Smooth muscle cell (in vitro differentiated cells): ENCODE measurements around the gene KRT3. TPM values are rescaled to one million over a fixed set of nuclear protein-coding genes. Genes with fewer than 3 reads are reported as not detected.

ENCODE experiments used
- DNase-seq: peaks from one replicate; lab custom pipeline; 2025; ENCODE audit not compliant: unreplicated experiment; lab: John Stamatoyannopoulos, UW
- H2AFZ ChIP-seq: fragments of 200-600 bp; sonication (generic); 2 replicates; pipeline ENCODE4 v1.6.0; 2016; ENCODE audit warnings: antibody characterized with exemption, low read depth, mild to moderate bottlenecking
- H3F3A ChIP-seq: fragments of 200-600 bp; sonication (generic); 2 replicates; pipeline ENCODE4 v1.6.0; 2017; ENCODE audit warnings: antibody characterized with exemption, low read depth
- H3K27ac ChIP-seq: fragments of 200-600 bp; sonication (generic); 2 replicates; pipeline ENCODE4 v1.5.1; 2016; ENCODE audit warnings: low read depth, mild to moderate bottlenecking
- H3K27me3 ChIP-seq: fragments of 200-600 bp; sonication (generic); 2 replicates; pipeline ENCODE4 v1.6.1; 2016; ENCODE audit warnings: low read depth, mild to moderate bottlenecking
- H3K36me3 ChIP-seq: fragments of 200-600 bp; sonication (generic); 2 replicates; pipeline ENCODE4 v1.5.1; 2016; ENCODE audit warnings: low read depth
- H3K4me1 ChIP-seq: fragments of 200-600 bp; sonication (generic); 2 replicates; pipeline ENCODE4 v1.5.1; 2016; ENCODE audit warnings: low read depth
- H3K4me2 ChIP-seq: fragments of 200-600 bp; sonication (generic); 2 replicates; pipeline ENCODE4 v1.6.0; 2016; ENCODE audit warnings: mild to moderate bottlenecking
- H3K4me3 ChIP-seq: fragments of 200-600 bp; sonication (generic); 2 replicates; pipeline ENCODE4 v1.5.1; 2016; ENCODE audit warnings: mild to moderate bottlenecking
- H3K79me2 ChIP-seq: fragments of 200-600 bp; sonication (generic); 2 replicates; pipeline ENCODE4 v1.6.0; 2016; ENCODE audit warnings: low read depth, mild to moderate bottlenecking
- H3K9ac ChIP-seq: fragments of 200-600 bp; sonication (generic); 2 replicates; pipeline ENCODE4 v1.6.0; 2016; ENCODE audit warnings: low read depth
- H3K9me3 ChIP-seq: fragments of 200-600 bp; sonication (generic); replicated peaks from 2 replicates; pipeline ENCODE4 v1.5.1; 2016; ENCODE audit warnings: low read depth
- H4K20me1 ChIP-seq: fragments of 200-600 bp; sonication (generic); 2 replicates; pipeline ENCODE4 v1.6.0; 2016; ENCODE audit warnings: low read depth
- WGBS: methylation state at CpG from one replicate; pipeline ENCODE4 v1.1.7; 2016; ENCODE audit warnings: low lambda C conversion rate; 5-methylcytosine and 5-hydroxymethylcytosine counted together
- polyA plus RNA-seq: library from polyadenylated mRNA; unstranded; fragments of >200 nt; fragmentation: Nextera tagmentation; extraction: Ambion mirVana; gene quantifications from 2 replicates; pipeline ENCODE4 v1.2.1, GENCODE V29; 2016
- total RNA-seq: library from RNA; depleted of rRNA; stranded (reverse); fragments of >200 nt; gene quantifications from 2 replicates; pipeline ENCODE4 v1.2.3, GENCODE V29; 2014
- TF ChIP-seq, protein P1 (sequence below): fragments of 200-600 bp; sonication (generic); IDR thresholded peaks from 2 replicates; pipeline ENCODE4 v1.5.1; 2017; ENCODE audit warnings: borderline replicate concordance, mild to moderate bottlenecking, antibody characterized with exemption; ENCODE audit not compliant: insufficient read depth, poor library complexity, severe bottlenecking

KRT3 gene
- total and polyA plus RNA-seq, 2 experiments from 2014 or later = not detected

DNA sequence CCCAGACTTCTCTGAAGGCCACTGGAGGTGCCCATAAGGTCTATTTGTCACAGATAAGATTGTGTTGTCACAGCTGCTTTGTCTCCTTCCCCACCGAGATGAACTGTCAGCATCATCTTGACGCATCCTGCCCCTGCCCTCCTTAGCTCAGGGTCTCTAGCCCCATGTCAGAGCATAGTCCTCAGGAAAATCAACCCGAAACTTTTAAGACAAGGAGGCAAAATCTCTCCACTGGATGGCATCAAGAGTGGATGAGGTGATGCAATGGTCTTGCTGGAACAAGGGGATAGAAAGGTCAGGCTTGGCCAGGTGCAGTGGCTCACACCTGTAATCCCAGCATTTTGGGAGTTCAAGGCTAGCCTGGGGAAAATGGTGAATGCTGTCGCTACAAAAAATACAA, 30.0 kb upstream of the KRT3 start:
- peaks cover 12% of the 10 kb centered on the region for H3K4me1 ChIP-seq
- TF ChIP-seq, protein P1, sequence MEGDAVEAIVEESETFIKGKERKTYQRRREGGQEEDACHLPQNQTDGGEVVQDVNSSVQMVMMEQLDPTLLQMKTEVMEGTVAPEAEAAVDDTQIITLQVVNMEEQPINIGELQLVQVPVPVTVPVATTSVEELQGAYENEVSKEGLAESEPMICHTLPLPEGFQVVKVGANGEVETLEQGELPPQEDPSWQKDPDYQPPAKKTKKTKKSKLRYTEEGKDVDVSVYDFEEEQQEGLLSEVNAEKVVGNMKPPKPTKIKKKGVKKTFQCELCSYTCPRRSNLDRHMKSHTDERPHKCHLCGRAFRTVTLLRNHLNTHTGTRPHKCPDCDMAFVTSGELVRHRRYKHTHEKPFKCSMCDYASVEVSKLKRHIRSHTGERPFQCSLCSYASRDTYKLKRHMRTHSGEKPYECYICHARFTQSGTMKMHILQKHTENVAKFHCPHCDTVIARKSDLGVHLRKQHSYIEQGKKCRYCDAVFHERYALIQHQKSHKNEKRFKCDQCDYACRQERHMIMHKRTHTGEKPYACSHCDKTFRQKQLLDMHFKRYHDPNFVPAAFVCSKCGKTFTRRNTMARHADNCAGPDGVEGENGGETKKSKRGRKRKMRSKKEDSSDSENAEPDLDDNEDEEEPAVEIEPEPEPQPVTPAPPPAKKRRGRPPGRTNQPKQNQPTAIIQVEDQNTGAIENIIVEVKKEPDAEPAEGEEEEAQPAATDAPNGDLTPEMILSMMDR = no peak
- H3F3A ChIP-seq = peaks cover 7% of the 10 kb centered on the region
- 81% methylated on average over 4 of the region's 4 CpGs for WGBS
- H3K4me2 ChIP-seq = no peak overlapping the region
- DNase-seq = no peak
- no peak overlapping the region for H3K9ac ChIP-seq
- no peaks in the 10 kb centered on the region for H3K9me3 ChIP-seq
- no peak overlapping the region for H3K27ac ChIP-seq
- no peak overlapping the region for H2AFZ ChIP-seq
- no peak overlapping the region for H3K4me3 ChIP-seq
- no peaks in the 10 kb centered on the region for H3K27me3 ChIP-seq
- H3K79me2 ChIP-seq = no peaks in the 10 kb centered on the region
- no peaks in the 10 kb centered on the region for H3K36me3 ChIP-seq
- no peaks in the 10 kb centered on the region for H4K20me1 ChIP-seq

- Histone ChIP-seq H3K4me3 (no peak overlapping the region), H3K27ac (no peak overlapping the region), H3F3A (peaks cover 7% of the 10 kb centered on the region), H3K9me3 (no peaks in the 10 kb centered on the region), H3K79me2 (no peaks in the 10 kb centered on the region), H2AFZ (no peak overlapping the region), H3K27me3 (no peaks in the 10 kb centered on the region), H3K36me3 (no peaks in the 10 kb centered on the region), H3K4me1 (peaks cover 17% of the 10 kb centered on the region), H3K4me2 (no peak overlapping the region), H4K20me1 (no peaks in the 10 kb centered on the region), H3K9ac (no peak overlapping the region)
- WGBS = 89% methylated on average over 5 of the region's 5 CpGs
- no peak for DNase-seq
- TF ChIP-seq, protein P1 = no peak
Measured at GRCh38 chr12:52824741-52825410, 29.0 kb upstream of the KRT3 start.

GRCh38 chr12:52823761-52824450, 28.0 kb upstream of the KRT3 start:
- WGBS = 91% methylated on average over 11 of the region's 15 CpGs
- no peak overlapping the region for H3K27ac ChIP-seq
- no peak overlapping the region for H3K9ac ChIP-seq
- H3K4me1 ChIP-seq = peaks cover 25% of the 10 kb centered on the region
- H2AFZ ChIP-seq = no peak overlapping the region
- TF ChIP-seq, protein P1 = no peak
- no peak overlapping the region for H3K4me2 ChIP-seq
- peaks cover 7% of the 10 kb centered on the region for H3F3A ChIP-seq
- no peaks in the 10 kb centered on the region for H3K9me3 ChIP-seq
- H4K20me1 ChIP-seq = no peaks in the 10 kb centered on the region
- H3K27me3 ChIP-seq = no peaks in the 10 kb centered on the region
- H3K79me2 ChIP-seq = no peaks in the 10 kb centered on the region
- H3K36me3 ChIP-seq = no peaks in the 10 kb centered on the region
- no peak for DNase-seq
- H3K4me3 ChIP-seq = no peak overlapping the region
